ENCODE measurements around the gene RTN1. TPM values are rescaled to one million over a fixed set of nuclear protein-coding genes. Genes with fewer than 3 reads are reported as not detected.

The RTN1 gene
- total RNA-seq, 1 donor from 2014 or later, result 11.1 TPM

GRCh38 chr14:59564366-59564765, 306.2 kb downstream of the RTN1 start:
- Mint-ChIP-seq H3K36me3 (no peaks in the 10 kb centered on the region), H3K9me3 (no peaks in the 10 kb centered on the region), H3K27ac (no peak overlapping the region), H3K4me1 (ENCODE audit: unreplicated experiment) (peaks cover 12% of the 10 kb centered on the region), H3K27me3 (peaks cover 16% of the 10 kb centered on the region), H3K4me3 (no peak overlapping the region)
- no peak for DNase-seq (ENCODE audit: extremely low spot score, unreplicated experiment)
- no peak for TF ChIP-seq CTCF (conservative IDR thresholded peaks at IDR 0.05)

- H3K4me3 Mint-ChIP-seq, result no peak overlapping the region
- no peak for DNase-seq (ENCODE audit: extremely low spot score, unreplicated experiment)
- no peaks in the 10 kb centered on the region for H3K36me3 Mint-ChIP-seq
- no peaks in the 10 kb centered on the region for H3K27me3 Mint-ChIP-seq
- no peaks in the 10 kb centered on the region for H3K4me1 Mint-ChIP-seq (ENCODE audit: unreplicated experiment)
- no peak for TF ChIP-seq CTCF (conservative IDR thresholded peaks at IDR 0.05)
- no peak overlapping the region for H3K27ac Mint-ChIP-seq
- peaks cover 4% of the 10 kb centered on the region for H3K9me3 Mint-ChIP-seq
These were observed 323.3 kb downstream of the RTN1 start for GRCh38 chr14:59547310-59547709.

Small RNA genes lying within 50 kb of the gene (microRNA-seq; reads per million reads assigned to microRNA genes)
- 2.2 reads per million for gene MIR5586

Other genes starting within 250 kb of the RTN1 start
- gene LRRC9, start 49.4 kb upstream of the RTN1 start, total RNA-seq (ENCODE audit: low replicate concordance), result 0.50 and 1.7 TPM in 2 replicates
- gene PCNX4, start 221.1 kb upstream of the RTN1 start, total RNA-seq (ENCODE audit: low replicate concordance), result 35.2 and 70.2 TPM in 2 replicates

Data from type B pancreatic cell (in vitro differentiated cells).